Measurements from ENCODE around the gene SERPINE1.

SERPINE1 gene

GRCh38 chr7:101156866-101157589 is 30.1 kb downstream of the SERPINE1 start:
- DNase-seq (ENCODE audit: low read depth): no peak

- DNase-seq (ENCODE audit: low read depth): no peak
These were observed 33.1 kb downstream of the SERPINE1 start for GRCh38 chr7:101159696-101160674.

- DNase-seq (ENCODE audit: low read depth): no peak
These were observed 34.0 kb downstream of the SERPINE1 start for GRCh38 chr7:101160910-101161309.

- no peak for DNase-seq (ENCODE audit: low read depth)
These were observed 35.0 kb downstream of the SERPINE1 start for GRCh38 chr7:101161692-101162471.

GRCh38 chr7:101162551-101163278 is 35.8 kb downstream of the SERPINE1 start:
- no peak for DNase-seq (ENCODE audit: low read depth)

GRCh38 chr7:101163279-101164070 is 36.6 kb downstream of the SERPINE1 start:
- no peak for DNase-seq (ENCODE audit: low read depth)

- DNase-seq (ENCODE audit: low read depth): no peak
These were observed 37.4 kb downstream of the SERPINE1 start for GRCh38 chr7:101164071-101164840.

GRCh38 chr7:101165075-101165957 is 38.4 kb downstream of the SERPINE1 start, which contains the start of gene VGF:
Gene VGF (minus strand): TSS chr7:101165569. CDS start chr7:101164843, 726 bp downstream.
- DNase-seq (ENCODE audit: low read depth): no peak

- DNase-seq (ENCODE audit: low read depth): no peak
These were observed 39.2 kb downstream of the SERPINE1 start for GRCh38 chr7:101165958-101166647.

GRCh38 chr7:101166648-101166908 is 39.7 kb downstream of the SERPINE1 start:
- DNase-seq (ENCODE audit: low read depth): no peak

- DNase-seq (ENCODE audit: low read depth): no peak
These were observed 40.2 kb downstream of the SERPINE1 start for GRCh38 chr7:101166909-101167644.

GRCh38 chr7:101167645-101168411 is 40.9 kb downstream of the SERPINE1 start:
- no peak for DNase-seq (ENCODE audit: low read depth)

- DNase-seq (ENCODE audit: low read depth): no peak
These were observed 41.6 kb downstream of the SERPINE1 start for GRCh38 chr7:101168412-101169049.

GRCh38 chr7:101169110-101169837 is 42.4 kb downstream of the SERPINE1 start:
- no peak for DNase-seq (ENCODE audit: low read depth)

GRCh38 chr7:101169838-101170551 is 43.1 kb downstream of the SERPINE1 start:
- DNase-seq (ENCODE audit: low read depth): no peak
